HepG2 (cell line): ENCODE results near the gene RAMP3. TPM values are rescaled to one million over a fixed set of nuclear protein-coding genes. Genes with fewer than 3 reads are reported as not detected.

Experiments used
- ATAC-seq: fragments of 200-7000 bp; cut with Tn5 transposase; 3 replicates; pipeline ENCODE4 v1.9.1; 2020; ENCODE audit warnings: mild to moderate bottlenecking, moderate library complexity
- BruUV-seq: library from RNA; stranded (reverse); fragments of 400-500 nt; replicated peaks from 2 replicates; lab custom pipeline; 2021; lab: Mats Ljungman, UMichigan
- CTCF ChIA-PET: fragments of 300-600 bp; formaldehyde crosslinking; extraction: SDS; loops from one replicate; lab custom pipeline; 2021; ENCODE audit warnings: low total read pairs, inconsistent platforms, low intra/inter-chr PET ratio; lab: Yijun Ruan, JAX
- POLR2A ChIA-PET: fragments of 350-600 bp; sonication (Branson Sonifier 250); formaldehyde crosslinking; loops from one replicate; lab custom pipeline; 2020; ENCODE audit warnings: antibody characterized with exemption, inconsistent platforms; lab: Yijun Ruan, JAX
- DNase-seq: peaks from one replicate; pipeline ENCODE4 v3.0.0-alpha.2; 2015; ENCODE audit warnings: low spot score
- FAIRE-seq: peaks from 3 replicates; lab custom pipeline; 2011; peaks lifted over from hg19 to GRCh38; lab: Jason Lieb, UNC
- H2AFZ ChIP-seq: one replicate; pipeline ENCODE4 v1.6.1; 2011; ENCODE audit warnings: low read length, inconsistent platforms
- H3K27ac ChIP-seq: fragments of 300-600 bp; 3 replicates; pipeline ENCODE4 v1.8.0; 2011; ENCODE audit warnings: mixed run types, mild to moderate bottlenecking, mixed read lengths, low read length, inconsistent platforms; ENCODE audit not compliant: insufficient read depth; ENCODE audit errors: extremely low read length
- H3K27me3 ChIP-seq, 2 experiments: fragments of 200-600 bp in 1 of 2; 2 replicates in 1 of 2; 3 replicates in 1 of 2; pipeline versions ENCODE4 v1.6.0 to v1.8.0; 2011; ENCODE audit warnings: low read length in 2 of 2, mild to moderate bottlenecking in 2 of 2, moderate library complexity in 2 of 2, inconsistent platforms in 1 of 2; ENCODE audit not compliant: insufficient read depth in 2 of 2, control insufficient read depth in 1 of 2
- H3K36me3 ChIP-seq, 2 experiments: fragments of 200-600 bp in 1 of 2; replicated peaks in 1 of 2; 2 replicates in 1 of 2; 3 replicates in 1 of 2; pipeline versions ENCODE4 v1.5.1 to v1.8.0; 2011; ENCODE audit warnings: low read length in 2 of 2, inconsistent platforms in 1 of 2; ENCODE audit not compliant: insufficient read depth in 2 of 2, control insufficient read depth in 1 of 2
- H3K4me1 ChIP-seq: 2 replicates; pipeline ENCODE4 v1.5.1; 2012; ENCODE audit warnings: low read length, inconsistent platforms; ENCODE audit not compliant: insufficient read depth
- H3K4me2 ChIP-seq: 2 replicates; pipeline ENCODE4 v1.6.0; 2011; ENCODE audit warnings: low read depth, low read length, inconsistent platforms
- H3K4me3 ChIP-seq, 3 experiments: fragments of 200-600 bp in 1 of 3; sonication (generic), shearing (Covaris generic) in 1 of 3; replicated peaks in 1 of 3; 2 replicates each; pipeline ENCODE4 v1.5.1; 2011 to 2016; ENCODE audit warnings: low read length in 3 of 3, inconsistent platforms in 2 of 3, low read depth in 2 of 3, mild to moderate bottlenecking in 2 of 3, control low read depth in 1 of 3, mixed read lengths in 1 of 3; ENCODE audit not compliant: insufficient read depth in 1 of 3
- H3K79me2 ChIP-seq: one replicate; pipeline ENCODE4 v1.6.1; 2011; ENCODE audit warnings: low read length, inconsistent platforms; ENCODE audit not compliant: insufficient read depth
- H3K9ac ChIP-seq: 2 replicates; pipeline ENCODE4 v1.6.0; 2011; ENCODE audit warnings: mild to moderate bottlenecking, low read depth, low read length, inconsistent platforms; ENCODE audit not compliant: insufficient read depth
- H3K9me3 ChIP-seq: 2 replicates; pipeline ENCODE4 v1.5.1; 2012; ENCODE audit warnings: mild to moderate bottlenecking, low read length
- H4K20me1 ChIP-seq: 2 replicates; pipeline ENCODE4 v1.6.0; 2011; ENCODE audit warnings: inconsistent platforms, mild to moderate bottlenecking, low read length, moderate library complexity; ENCODE audit not compliant: insufficient read depth
- EED ChIP-seq: sonication (generic); formaldehyde crosslinking; IDR thresholded peaks from 2 replicates; pipeline ENCODE4 v1.5.0; 2020; ENCODE audit warnings: mild to moderate bottlenecking, missing genetic modification reagents
- MED8 ChIP-seq: sonication (generic); formaldehyde crosslinking; IDR thresholded peaks from 2 replicates; pipeline ENCODE4 v1.8.1; 2023; ENCODE audit warnings: mild to moderate bottlenecking, missing genetic modification reagents; ENCODE audit not compliant: insufficient replicate concordance
- MNT ChIP-seq: fragments of 450-650 bp; IDR thresholded peaks from 2 replicates; pipeline ENCODE4 v1.6.1; 2016
- RBAK ChIP-seq: sonication (generic); formaldehyde crosslinking; IDR thresholded peaks from 2 replicates; pipeline ENCODE4 v1.5.1; 2020; ENCODE audit warnings: mild to moderate bottlenecking, missing genetic modification reagents
- SNAPC4 ChIP-seq: sonication (generic); formaldehyde crosslinking; IDR thresholded peaks from 2 replicates; pipeline ENCODE4 v1.4.0; 2020; ENCODE audit warnings: mild to moderate bottlenecking, missing genetic modification reagents
- TFE3 ChIP-seq: IDR thresholded peaks from 2 replicates; pipeline ENCODE4 v1.6.1; 2016
- TP53 ChIP-seq: sonication (generic); formaldehyde crosslinking; conservative IDR thresholded peaks from 2 replicates; pipeline ENCODE4 v1.4.0; 2020; ENCODE audit warnings: missing genetic modification reagents
- XRCC5 ChIP-seq: fragments of 200-400 bp; formaldehyde crosslinking; optimal IDR thresholded peaks from 2 replicates; pipeline ENCODE3; 2017; ENCODE audit warnings: mild to moderate bottlenecking, low read length
- ZHX1 ChIP-seq: sonication (generic); formaldehyde crosslinking; IDR thresholded peaks from 2 replicates; pipeline ENCODE4 v1.8.1; 2022; ENCODE audit warnings: low read depth, mild to moderate bottlenecking, missing genetic modification reagents
- ZNF138 ChIP-seq: sonication (generic); formaldehyde crosslinking; IDR thresholded peaks from 2 replicates; pipeline ENCODE4 v1.5.0; 2020; ENCODE audit warnings: mild to moderate bottlenecking, low read depth, missing genetic modification reagents
- ZNF326 ChIP-seq: sonication (generic); formaldehyde crosslinking; IDR thresholded peaks from 2 replicates; pipeline ENCODE4 v1.4.0; 2020; ENCODE audit warnings: missing genetic modification reagents, borderline replicate concordance
- ZNF576 ChIP-seq: sonication (generic); formaldehyde crosslinking; IDR thresholded peaks from 2 replicates; pipeline ENCODE4 v1.4.0; 2020; ENCODE audit warnings: mild to moderate bottlenecking, missing genetic modification reagents
- ZNF792 ChIP-seq: IDR thresholded peaks from 2 replicates; pipeline ENCODE4 v1.6.1; 2016
- ZZZ3 ChIP-seq: sonication (generic); formaldehyde crosslinking; IDR thresholded peaks from 2 replicates; pipeline ENCODE4 v1.4.0; 2020; ENCODE audit warnings: missing genetic modification reagents, mild to moderate bottlenecking, borderline replicate concordance
- WGBS: methylation state at CpG from one replicate; pipeline ENCODE4 v1.1.6; 2017; ENCODE audit warnings: low lambda C conversion rate; 5-methylcytosine and 5-hydroxymethylcytosine counted together
- in situ Hi-C: cut with HindIII; loops from 2 replicates; pipeline ENCODE4 v1.10.0; 2017; ENCODE audit warnings: low pct_unique_long_range_greater_than_20kb; ENCODE audit not compliant: extremely low pct_ligation_motif_present
- intact Hi-C: fragments of 100-400 bp; cut with micrococcal nuclease; formaldehyde crosslinking; loops from one replicate; pipeline ENCODE4 v1.10.0; 2022; ENCODE audit not compliant: unreplicated experiment
- polyA plus RNA-seq, 8 experiments: library from polyadenylated mRNA; depleted of rRNA in 3 of 8; stranded (reverse) in 7 of 8; unstranded in 1 of 8; fragments of >200 nt; fragmentation: Illumina TruSeq in 4 of 8; extraction: Trizol in 4 of 8; gene quantifications; 2 replicates each; pipeline versions ENCODE4 v1.2.1 to v1.2.3, GENCODE V29; 2011 to 2016; ENCODE audit warnings: low read depth in 4 of 8, missing spikeins in 1 of 8, mixed read lengths in 1 of 8; ENCODE audit not compliant: insufficient read depth in 1 of 8
- total RNA-seq, 5 experiments: library from RNA; depleted of rRNA; stranded (reverse); fragments of >200 nt; fragmentation: Illumina TruSeq; extraction: Trizol; gene quantifications; 2 replicates each; pipeline ENCODE4 v1.2.3, GENCODE V29; 2016; ENCODE audit warnings: low read depth in 1 of 5

Gene RAMP3
- total and polyA plus RNA-seq, 2 of the 13 experiments (the other 11 are each of a cell fraction or from before 2014, with no cell fraction given): not detected

GRCh38 chr7:45199506-45199905 is 41.9 kb downstream of the RAMP3 start:
- no peak for ATAC-seq
- no peak for DNase-seq
- no peak overlapping the region for H3K9ac ChIP-seq
- no peak overlapping the region for H3K4me3 ChIP-seq
- H3K27me3 ChIP-seq: peaks cover 4 to 19% of the 10 kb centered on the region in 2 experiments; a peak in 2 of 5 replicates
- no peaks in the 10 kb centered on the region for H3K9me3 ChIP-seq
- WGBS: 17% methylated on average over 4 of the region's 4 CpGs
- no peaks in the 10 kb centered on the region for H3K4me1 ChIP-seq
- no peak overlapping the region for H2AFZ ChIP-seq
- in situ Hi-C loops (no loop called here), intact Hi-C loops (no loop called here)
- ChIA-PET CTCF (no interaction called here), POLR2A (no interaction called here)
- no peaks in the 10 kb centered on the region for H3K79me2 ChIP-seq
- H3K27ac ChIP-seq: no peak overlapping the region
- BruUV-seq: no TSS peak
- no peak overlapping the region for H3K4me2 ChIP-seq
- no peak for FAIRE-seq
- H4K20me1 ChIP-seq: no peaks in the 10 kb centered on the region
- no peaks in the 10 kb centered on the region for H3K36me3 ChIP-seq
- TF ChIP-seq ZNF326 (CRISPR knock-in tag) (no peak), MNT (no peak), ZNF792 (CRISPR knock-in tag) (no peak), TFE3 (CRISPR knock-in tag) (no peak), SNAPC4 (CRISPR knock-in tag) (no peak), ZNF138 (CRISPR knock-in tag) (no peak), TP53 (CRISPR knock-in tag) (no peak), ZNF576 (CRISPR knock-in tag) (no peak), ZHX1 (CRISPR knock-in tag) (no peak), XRCC5 (no peak), MED8 (CRISPR knock-in tag) (no peak), RBAK (CRISPR knock-in tag) (no peak), EED (no peak), ZZZ3 (CRISPR knock-in tag) (no peak)
